Measurements from ENCODE around the gene ATG2A. TPM values are rescaled to one million over a fixed set of nuclear protein-coding genes. Genes with fewer than 3 reads are reported as not detected.

Gene ATG2A
- total and polyA plus RNA-seq, 7 experiments from 2014 or later = 3.4 to 105 (median 33.5) TPM

GRCh38 chr11:64900263-64900678 is 16.7 kb downstream of the ATG2A start:
- H3K36me3 ChIP-seq (ENCODE audit: control insufficient read depth in 2 of 3, insufficient read depth in 3 of 3, low read length in 3 of 3) = peaks cover 0 to 70% (median 2%) of the 10 kb centered on the region in 3 experiments
- Mint-ChIP-seq H3K27ac (peak overlapping the region; percentile 50 to 91 (median 80)), H3K4me3 (peak overlapping the region in 7 of 10 donors; percentile 3 to 73 (median 38)), H3K27me3 (no peaks in the 10 kb centered on the region), H3K4me1 (peaks cover 3 to 19% (median 13%) of the 10 kb centered on the region in 7 donors), H3K36me3 (peaks cover 0 to 15% (median 4%) of the 10 kb centered on the region in 5 donors), H3K9me3 (no peaks in the 10 kb centered on the region)
- H3K4me1 ChIP-seq (ENCODE audit: control insufficient read depth in 2 of 2, insufficient read depth in 2 of 2, low read length in 2 of 2) = peaks cover 7 to 8% of the 10 kb centered on the region in 2 donors
- H3K27ac ChIP-seq (ENCODE audit: low read depth, low read length) = peak overlapping the region; percentile 65
- ChIA-PET CTCF (interaction anchor here (30.3 kb wide), 1 partner anchor 44 kb away, joined by 945 read pairs; the partner anchor contains the start of gene CDC42BPG), POLR2A (interaction anchor here (0.8 to 1.8 kb wide), 5 partner anchors 10 to 100 kb away, joined by 3 to 4 read pairs (median 4); no protein-coding TSS in a partner anchor)
- DNase-seq (peak in 5 of 9 donors; percentile 34 to 79 (median 38)), ATAC-seq (peak; percentile 87)
- intact Hi-C loops (cut with micrococcal nuclease) = loop anchor here in 1 of 2 donors (1.0 kb wide), 1 partner anchor 17 kb away; the partner anchor contains the start of gene ATG2A
- H3K4me3 ChIP-seq (ENCODE audit: low read length) = no peak overlapping the region
- no peaks in the 10 kb centered on the region for H3K9me3 ChIP-seq (ENCODE audit: control insufficient read depth in 2 of 3, low read length in 3 of 3)
- H3K27me3 ChIP-seq (ENCODE audit: control insufficient read depth in 2 of 2, insufficient read depth in 2 of 2, low read length in 2 of 2) = no peaks in the 10 kb centered on the region

GRCh38 chr11:64898541-64898940 is 18.5 kb downstream of the ATG2A start:
- Histone ChIP-seq H3K9me3 (ENCODE audit: control insufficient read depth in 2 of 3, low read length in 3 of 3) (no peaks in the 10 kb centered on the region), H3K36me3 (ENCODE audit: control insufficient read depth in 2 of 3, insufficient read depth in 3 of 3, low read length in 3 of 3) (peaks cover 0 to 68% (median 0%) of the 10 kb centered on the region in 3 experiments), H3K27me3 (ENCODE audit: control insufficient read depth in 2 of 2, insufficient read depth in 2 of 2, low read length in 2 of 2) (no peaks in the 10 kb centered on the region), H3K27ac (ENCODE audit: low read depth, low read length) (no peak overlapping the region), H3K4me3 (ENCODE audit: low read length) (no peak overlapping the region), H3K4me1 (ENCODE audit: control insufficient read depth in 2 of 2, insufficient read depth in 2 of 2, low read length in 2 of 2) (peaks cover 7 to 14% of the 10 kb centered on the region in 2 donors)
- H3K9me3 Mint-ChIP-seq = no peaks in the 10 kb centered on the region
- H3K27ac Mint-ChIP-seq = peak overlapping the region in 3 of 9 donors; percentile 43 to 91 (median 52)
- peaks cover 0 to 12% (median 4%) of the 10 kb centered on the region in 5 donors for H3K36me3 Mint-ChIP-seq
- H3K27me3 Mint-ChIP-seq = no peaks in the 10 kb centered on the region
- POLR2A ChIA-PET = interaction anchor here (0.5 kb wide), 1 partner anchor 574 kb away, joined by 3 read pairs; no protein-coding TSS in a partner anchor
- no peak for DNase-seq
- H3K4me3 Mint-ChIP-seq = no peak overlapping the region
- H3K4me1 Mint-ChIP-seq = peaks cover 5 to 22% (median 13%) of the 10 kb centered on the region in 7 donors
- intact Hi-C loops (cut with micrococcal nuclease) = no loop called here
- CTCF ChIA-PET = interaction anchor here (1.0 to 30.3 kb wide), 3 partner anchors 8 to 72 kb away, joined by 3 to 945 read pairs (median 3); partner anchors contain the start of gene CDC42BPG
- ATAC-seq = no peak

GRCh38 chr11:64898076-64898445 is 18.9 kb downstream of the ATG2A start:
- intact Hi-C loops (cut with micrococcal nuclease) = no loop called here
- Mint-ChIP-seq H3K27ac (no peak overlapping the region), H3K4me3 (no peak overlapping the region), H3K36me3 (peaks cover 0 to 12% (median 4%) of the 10 kb centered on the region in 5 donors), H3K27me3 (no peaks in the 10 kb centered on the region), H3K4me1 (peaks cover 5 to 22% (median 13%) of the 10 kb centered on the region in 7 donors), H3K9me3 (no peaks in the 10 kb centered on the region)
- ATAC-seq = no peak
- Histone ChIP-seq H3K36me3 (ENCODE audit: control insufficient read depth in 2 of 3, insufficient read depth in 3 of 3, low read length in 3 of 3) (peaks cover 0 to 63% (median 0%) of the 10 kb centered on the region in 3 experiments), H3K27me3 (ENCODE audit: control insufficient read depth in 2 of 2, insufficient read depth in 2 of 2, low read length in 2 of 2) (no peaks in the 10 kb centered on the region), H3K9me3 (ENCODE audit: control insufficient read depth in 2 of 3, low read length in 3 of 3) (no peaks in the 10 kb centered on the region), H3K4me1 (ENCODE audit: control insufficient read depth in 2 of 2, insufficient read depth in 2 of 2, low read length in 2 of 2) (peaks cover 7 to 14% of the 10 kb centered on the region in 2 donors), H3K27ac (ENCODE audit: low read depth, low read length) (no peak overlapping the region), H3K4me3 (ENCODE audit: low read length) (no peak overlapping the region)
- CTCF ChIA-PET = interaction anchor here (1.0 to 30.3 kb wide), 3 partner anchors 8 to 71 kb away, joined by 3 to 945 read pairs (median 3); partner anchors contain the start of gene CDC42BPG
- DNase-seq = no peak
- POLR2A ChIA-PET = no interaction called here

GRCh38 chr11:64897381-64898075 is 19.5 kb downstream of the ATG2A start:
- no peak overlapping the region for H3K4me3 ChIP-seq (ENCODE audit: low read length)
- H3K27ac Mint-ChIP-seq = peak overlapping the region in 2 of 9 donors; percentile 44 to 81
- POLR2A ChIA-PET = interaction anchor here (26.0 kb wide), 1 partner anchor 41 kb away, joined by 1324 read pairs; the partner anchor contains the start of gene CDC42BPG
- H3K4me1 ChIP-seq (ENCODE audit: control insufficient read depth in 2 of 2, insufficient read depth in 2 of 2, low read length in 2 of 2) = peaks cover 7 to 14% of the 10 kb centered on the region in 2 donors
- DNase-seq (no peak), ATAC-seq (no peak)
- peaks cover 5 to 22% (median 13%) of the 10 kb centered on the region in 7 donors for H3K4me1 Mint-ChIP-seq
- intact Hi-C loops (cut with micrococcal nuclease) = no loop called here
- H3K4me3 Mint-ChIP-seq = no peak overlapping the region
- H3K9me3 Mint-ChIP-seq = no peaks in the 10 kb centered on the region
- CTCF ChIA-PET = interaction anchor here (1.2 to 30.3 kb wide), 2 partner anchors 7 to 41 kb away, joined by 3 to 945 read pairs; partner anchors contain the start of gene CDC42BPG
- no peaks in the 10 kb centered on the region for H3K27me3 ChIP-seq (ENCODE audit: control insufficient read depth in 2 of 2, insufficient read depth in 2 of 2, low read length in 2 of 2)
- H3K9me3 ChIP-seq (ENCODE audit: control insufficient read depth in 2 of 3, low read length in 3 of 3) = no peaks in the 10 kb centered on the region
- H3K27me3 Mint-ChIP-seq = no peaks in the 10 kb centered on the region
- H3K36me3 ChIP-seq (ENCODE audit: control insufficient read depth in 2 of 3, insufficient read depth in 3 of 3, low read length in 3 of 3) = peaks cover 0 to 60% (median 0%) of the 10 kb centered on the region in 3 experiments
- no peak overlapping the region for H3K27ac ChIP-seq (ENCODE audit: low read depth, low read length)
- H3K36me3 Mint-ChIP-seq = peaks cover 0 to 12% (median 4%) of the 10 kb centered on the region in 5 donors

- no peaks in the 10 kb centered on the region for H3K27me3 ChIP-seq (ENCODE audit: control insufficient read depth in 2 of 2, insufficient read depth in 2 of 2, low read length in 2 of 2)
- Mint-ChIP-seq H3K4me3 (no peak overlapping the region), H3K4me1 (peaks cover 5 to 18% (median 9%) of the 10 kb centered on the region in 7 donors), H3K27me3 (no peaks in the 10 kb centered on the region), H3K27ac (peak overlapping the region in 2 of 9 donors; percentile 41 to 44), H3K9me3 (peaks cover 0 to 2% (median 0%) of the 10 kb centered on the region in 11 donors), H3K36me3 (peaks cover 0 to 9% (median 4%) of the 10 kb centered on the region in 5 donors)
- intact Hi-C loops (cut with micrococcal nuclease) = no loop called here
- H3K27ac ChIP-seq (ENCODE audit: low read depth, low read length) = no peak overlapping the region
- ChIA-PET POLR2A (interaction anchor here (26.0 kb wide), 1 partner anchor 40 kb away, joined by 1324 read pairs; the partner anchor contains the start of gene CDC42BPG), CTCF (interaction anchor here (1.0 to 30.3 kb wide), 2 partner anchors 9 to 40 kb away, joined by 3 to 945 read pairs; partner anchors contain the start of gene CDC42BPG)
- peaks cover 7 to 14% of the 10 kb centered on the region in 2 donors for H3K4me1 ChIP-seq (ENCODE audit: control insufficient read depth in 2 of 2, insufficient read depth in 2 of 2, low read length in 2 of 2)
- no peak overlapping the region for H3K4me3 ChIP-seq (ENCODE audit: low read length)
- ATAC-seq (no peak), DNase-seq (no peak)
- H3K9me3 ChIP-seq (ENCODE audit: control insufficient read depth in 2 of 3, low read length in 3 of 3) = no peaks in the 10 kb centered on the region
- peaks cover 0 to 52% (median 0%) of the 10 kb centered on the region in 3 experiments for H3K36me3 ChIP-seq (ENCODE audit: control insufficient read depth in 2 of 3, insufficient read depth in 3 of 3, low read length in 3 of 3)
Measured at GRCh38 chr11:64896448-64897022, 20.5 kb downstream of the ATG2A start.

Measured in naive thymus-derived CD4-positive, alpha-beta T cell (primary cell).